NCI-H2081 (cell line): ENCODE measurements around the gene NDFIP1.

ENCODE experiments used
- DNase-seq, 2 experiments: peaks; one replicate each; lab custom pipeline; 2025; lab: John Stamatoyannopoulos, UW

The NDFIP1 gene

GRCh38 chr5:142189813-142190212 lies 81.2 kb downstream of the NDFIP1 start:
- DNase-seq = no peak

GRCh38 chr5:142191776-142192175 lies 83.2 kb downstream of the NDFIP1 start:
- DNase-seq = no peak

GRCh38 chr5:142192286-142193113 lies 83.9 kb downstream of the NDFIP1 start:
- no peak for DNase-seq

- no peak for DNase-seq
Observed at GRCh38 chr5:142193114-142193428, 84.5 kb downstream of the NDFIP1 start.

- DNase-seq = no peak
Observed at GRCh38 chr5:142197098-142197497, 88.5 kb downstream of the NDFIP1 start.

- no peak for DNase-seq
Observed at GRCh38 chr5:142197781-142198180, 89.2 kb downstream of the NDFIP1 start.

GRCh38 chr5:142199388-142199787 lies 90.8 kb downstream of the NDFIP1 start:
- no peak for DNase-seq

- no peak for DNase-seq
Observed at GRCh38 chr5:142200387-142200786, 91.8 kb downstream of the NDFIP1 start.

GRCh38 chr5:142201471-142201887 lies 92.9 kb downstream of the NDFIP1 start:
- DNase-seq = no peak

GRCh38 chr5:142202282-142202681 lies 93.7 kb downstream of the NDFIP1 start:
- no peak for DNase-seq
